Caco-2 (cell line): ENCODE data around the gene DCPS. TPM values are rescaled to one million over a fixed set of nuclear protein-coding genes. Genes with fewer than 3 reads are reported as not detected.
"Not testable (repeated sequence)": the region's sequence is repeated elsewhere in the genome, so short reads cannot be mapped to it uniquely, and the experiment has no call there.

ENCODE experiments used
- BruUV-seq: library from RNA; stranded (reverse); fragments of 400-500 nt; replicated peaks from 2 replicates; lab custom pipeline; 2021; lab: Mats Ljungman, UMichigan
- CTCF ChIA-PET: fragments of 300-600 bp; sonication (Branson Sonifier 250); formaldehyde crosslinking; loops from one replicate; lab custom pipeline; 2022; ENCODE audit warnings: antibody characterized with exemption; lab: Charles Lee
- POLR2A ChIA-PET: fragments of 300-600 bp; sonication (Branson Sonifier 250); formaldehyde crosslinking; loops from one replicate; lab custom pipeline; 2022; ENCODE audit warnings: antibody characterized with exemption; lab: Charles Lee
- DNase-seq, 2 experiments: peaks; one replicate each; pipeline versions ENCODE4 v3.0.0 to v3.0.0-alpha.2; 2020 to 2022
- H3K27me3 ChIP-seq: replicated peaks from 2 replicates; pipeline ENCODE4 v1.6.0; 2011; ENCODE audit warnings: low read length; ENCODE audit not compliant: control insufficient read depth, insufficient read depth
- H3K36me3 ChIP-seq: 2 replicates; pipeline ENCODE4 v1.5.1; 2011; ENCODE audit warnings: low read length; ENCODE audit not compliant: control insufficient read depth, insufficient read depth
- H3K4me1 ChIP-seq: fragments of 250-450 bp; sonication (Bioruptor Pico); 2 replicates; pipeline ENCODE4 v1.5.1; 2020; ENCODE audit warnings: mild to moderate bottlenecking
- H3K4me3 ChIP-seq: 2 replicates; pipeline ENCODE4 v1.5.1; 2011; ENCODE audit warnings: low read depth, mild to moderate bottlenecking, control low read depth, low read length
- H3K9me3 ChIP-seq: fragments of 250-450 bp; sonication (Bioruptor Pico); 2 replicates; pipeline ENCODE4 v1.5.1; 2020; ENCODE audit warnings: mild to moderate bottlenecking, moderate library complexity
- H3K27ac Mint-ChIP-seq: one replicate; pipeline ENCODE4 v1.8.0; 2022; ENCODE audit warnings: mixed read lengths; ENCODE audit not compliant: unreplicated experiment
- H3K27me3 Mint-ChIP-seq: one replicate; pipeline ENCODE4 v1.8.0; 2022; ENCODE audit warnings: mixed read lengths; ENCODE audit not compliant: insufficient read depth, unreplicated experiment
- H3K36me3 Mint-ChIP-seq: one replicate; pipeline ENCODE4 v1.8.0; 2022; ENCODE audit warnings: mild to moderate bottlenecking, mixed read lengths; ENCODE audit not compliant: insufficient read depth, unreplicated experiment
- H3K4me1 Mint-ChIP-seq: one replicate; pipeline ENCODE4 v1.8.0; 2022; ENCODE audit warnings: low read depth, mixed read lengths; ENCODE audit not compliant: unreplicated experiment
- H3K4me3 Mint-ChIP-seq: one replicate; pipeline ENCODE4 v1.8.0; 2022; ENCODE audit warnings: mild to moderate bottlenecking, moderate library complexity, mixed read lengths; ENCODE audit not compliant: unreplicated experiment
- H3K9me3 Mint-ChIP-seq: one replicate; pipeline ENCODE4 v1.8.0; 2022; ENCODE audit warnings: mixed read lengths; ENCODE audit not compliant: unreplicated experiment
- intact Hi-C: fragments of 100-400 bp; cut with micrococcal nuclease; formaldehyde crosslinking; loops from one replicate; pipeline ENCODE4 v1.10.0; 2022; ENCODE audit not compliant: unreplicated experiment
- total RNA-seq: library from RNA; stranded (reverse); gene quantifications from 2 replicates; pipeline ENCODE4 v1.2.3, GENCODE V29; 2022
- TF ChIP-seq, protein P1 (sequence below), 2 experiments: fragments of 200-600 bp in 1 of 2; IDR thresholded peaks; 1 replicate in 1 of 2; 2 replicates in 1 of 2; pipeline versions ENCODE4 v1.5.1 to v1.8.0; 2011 to 2022; ENCODE audit warnings: antibody characterized with exemption in 1 of 2, control low read depth in 1 of 2, inconsistent platforms in 1 of 2, low read depth in 1 of 2, low read length in 1 of 2, mild to moderate bottlenecking in 1 of 2, moderate library complexity in 1 of 2; ENCODE audit not compliant: insufficient read depth in 1 of 2, severe bottlenecking in 1 of 2, unreplicated experiment in 1 of 2

DCPS gene
- total RNA-seq, 1 experiment from 2014 or later, result 40.4 TPM

DNA sequence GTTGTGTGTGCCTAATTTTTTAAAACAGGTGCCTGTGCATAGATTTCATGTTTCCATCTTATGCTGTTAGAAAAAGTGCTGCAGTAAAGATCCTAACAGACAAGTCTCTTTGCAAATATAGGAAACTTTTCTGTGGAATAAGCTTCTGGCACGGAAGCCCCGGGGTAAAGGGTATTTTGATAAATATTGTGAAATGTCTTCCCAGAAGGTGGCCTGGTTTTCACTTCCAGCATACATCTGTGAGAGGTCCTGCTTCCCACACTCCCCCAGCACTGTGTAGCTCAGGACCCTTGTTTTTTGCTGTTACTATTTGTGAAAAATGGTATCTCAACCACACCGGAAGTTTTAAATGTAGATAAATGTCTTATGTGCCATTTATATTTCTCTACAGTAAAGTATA, 66.2 kb downstream of the DCPS start:
- DNase-seq, result no peak
- Mint-ChIP-seq H3K27me3 (no peaks in the 10 kb centered on the region), H3K27ac (no peak overlapping the region), H3K4me1 (peaks cover 7% of the 10 kb centered on the region), H3K36me3 (peaks cover 10% of the 10 kb centered on the region), H3K9me3 (no peaks in the 10 kb centered on the region), H3K4me3 (no peak overlapping the region)
- BruUV-seq, result no TSS peak
- TF ChIP-seq, protein P1, sequence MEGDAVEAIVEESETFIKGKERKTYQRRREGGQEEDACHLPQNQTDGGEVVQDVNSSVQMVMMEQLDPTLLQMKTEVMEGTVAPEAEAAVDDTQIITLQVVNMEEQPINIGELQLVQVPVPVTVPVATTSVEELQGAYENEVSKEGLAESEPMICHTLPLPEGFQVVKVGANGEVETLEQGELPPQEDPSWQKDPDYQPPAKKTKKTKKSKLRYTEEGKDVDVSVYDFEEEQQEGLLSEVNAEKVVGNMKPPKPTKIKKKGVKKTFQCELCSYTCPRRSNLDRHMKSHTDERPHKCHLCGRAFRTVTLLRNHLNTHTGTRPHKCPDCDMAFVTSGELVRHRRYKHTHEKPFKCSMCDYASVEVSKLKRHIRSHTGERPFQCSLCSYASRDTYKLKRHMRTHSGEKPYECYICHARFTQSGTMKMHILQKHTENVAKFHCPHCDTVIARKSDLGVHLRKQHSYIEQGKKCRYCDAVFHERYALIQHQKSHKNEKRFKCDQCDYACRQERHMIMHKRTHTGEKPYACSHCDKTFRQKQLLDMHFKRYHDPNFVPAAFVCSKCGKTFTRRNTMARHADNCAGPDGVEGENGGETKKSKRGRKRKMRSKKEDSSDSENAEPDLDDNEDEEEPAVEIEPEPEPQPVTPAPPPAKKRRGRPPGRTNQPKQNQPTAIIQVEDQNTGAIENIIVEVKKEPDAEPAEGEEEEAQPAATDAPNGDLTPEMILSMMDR (IDR thresholded peaks at IDR 0.05; ENCODE audit: insufficient read depth in 1 of 2, low read depth in 1 of 2, low read length in 1 of 2, severe bottlenecking in 1 of 2, unreplicated experiment in 1 of 2), result no peak
- ChIA-PET CTCF (no interaction called here), POLR2A (interaction anchor here (0.6 kb wide), 1 partner anchor 42 kb away, joined by 3 read pairs; no protein-coding TSS in a partner anchor)
- Histone ChIP-seq H3K4me3 (no peak overlapping the region), H3K4me1 (peaks cover 8% of the 10 kb centered on the region; the same call in 1 of the 2 replicates), H3K27me3 (no peaks in the 10 kb centered on the region), H3K9me3 (no peaks in the 10 kb centered on the region), H3K36me3 (no peaks in the 10 kb centered on the region)
- intact Hi-C loops, result no loop called here

DNA sequence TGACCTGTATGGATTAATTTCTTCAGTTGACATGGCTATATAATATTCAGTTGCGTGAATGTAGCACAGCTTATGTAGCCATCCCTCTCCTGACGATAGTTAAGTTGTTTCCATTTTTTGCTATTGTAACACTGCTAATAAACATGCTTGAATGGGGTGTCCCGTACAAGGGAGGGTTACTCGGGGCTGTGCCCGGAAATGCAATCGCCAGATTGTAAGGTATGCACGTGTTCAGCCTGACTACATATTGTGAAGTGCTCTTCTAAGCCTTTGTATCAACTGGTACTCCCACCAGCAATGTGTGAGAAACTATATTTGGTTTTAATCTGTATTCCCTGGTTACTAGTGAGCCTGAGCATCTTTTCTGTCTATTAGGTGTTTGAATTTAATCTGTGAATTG, 67.7 kb downstream of the DCPS start:
- Histone ChIP-seq H3K36me3 (no peaks in the 10 kb centered on the region), H3K9me3 (no peaks in the 10 kb centered on the region), H3K4me3 (no peak overlapping the region), H3K4me1 (no peaks in the 10 kb centered on the region), H3K27me3 (no peaks in the 10 kb centered on the region)
- intact Hi-C loops, result no loop called here
- H3K27ac Mint-ChIP-seq, result no peak overlapping the region
- BruUV-seq, result no TSS peak
- peaks cover 4% of the 10 kb centered on the region for H3K36me3 Mint-ChIP-seq
- no peak for DNase-seq
- ChIA-PET POLR2A (no interaction called here), CTCF (no interaction called here)
- TF ChIP-seq, protein P1 (IDR thresholded peaks at IDR 0.05; ENCODE audit: insufficient read depth in 1 of 2, low read depth in 1 of 2, low read length in 1 of 2, severe bottlenecking in 1 of 2, unreplicated experiment in 1 of 2), result no peak
- H3K4me3 Mint-ChIP-seq, result no peak overlapping the region
- no peaks in the 10 kb centered on the region for H3K9me3 Mint-ChIP-seq
- H3K4me1 Mint-ChIP-seq, result peaks cover 7% of the 10 kb centered on the region
- no peaks in the 10 kb centered on the region for H3K27me3 Mint-ChIP-seq

DNA sequence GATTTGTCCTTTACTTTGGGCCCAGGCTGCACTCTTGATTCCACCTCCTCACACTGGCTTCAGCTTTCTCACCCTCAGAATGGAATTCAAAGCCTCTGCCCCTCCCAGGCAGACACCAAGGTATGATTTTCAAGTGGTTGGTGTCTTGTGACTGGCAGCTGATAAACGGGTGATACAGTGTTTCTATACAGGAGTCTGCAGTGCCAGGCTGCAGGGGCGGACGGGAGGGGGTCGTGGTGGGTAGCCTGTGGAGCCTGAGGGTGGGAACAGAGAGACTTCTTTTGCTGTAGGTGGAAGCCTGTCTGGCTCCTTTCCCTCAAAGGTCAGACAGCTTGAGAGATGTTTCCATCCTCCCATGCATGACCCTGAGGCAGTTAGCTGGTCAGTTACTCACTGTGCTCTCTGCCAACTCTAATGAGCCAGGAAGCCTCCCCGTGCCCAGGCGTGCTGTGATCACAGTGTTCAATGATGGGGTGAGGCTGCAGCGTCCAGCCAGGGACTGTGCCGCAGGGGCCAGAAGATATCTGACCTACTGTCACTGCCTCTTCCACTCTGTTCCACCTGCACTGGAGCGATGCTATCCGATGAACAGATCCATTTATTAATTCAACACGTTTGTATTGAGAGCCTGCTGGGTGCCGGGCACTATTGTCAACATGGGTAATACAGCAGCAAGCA, 69.7 kb downstream of the DCPS start:
- H3K4me3 Mint-ChIP-seq, H3K36me3 ChIP-seq, intact Hi-C loops, DNase-seq, H3K36me3 Mint-ChIP-seq, H3K9me3 Mint-ChIP-seq, H3K9me3 ChIP-seq, H3K4me3 ChIP-seq, H3K4me1 Mint-ChIP-seq, H3K27me3 ChIP-seq, BruUV-seq, H3K27me3 Mint-ChIP-seq, POLR2A ChIA-PET, H3K4me1 ChIP-seq: not testable (repeated sequence)
- H3K27ac Mint-ChIP-seq, result peak overlapping the region; percentile 29
- CTCF ChIA-PET, result interaction anchor here (0.7 to 1.0 kb wide), 2 partner anchors 19 to 63 kb away, joined by 3 to 7 read pairs; no protein-coding TSS in a partner anchor

DNA sequence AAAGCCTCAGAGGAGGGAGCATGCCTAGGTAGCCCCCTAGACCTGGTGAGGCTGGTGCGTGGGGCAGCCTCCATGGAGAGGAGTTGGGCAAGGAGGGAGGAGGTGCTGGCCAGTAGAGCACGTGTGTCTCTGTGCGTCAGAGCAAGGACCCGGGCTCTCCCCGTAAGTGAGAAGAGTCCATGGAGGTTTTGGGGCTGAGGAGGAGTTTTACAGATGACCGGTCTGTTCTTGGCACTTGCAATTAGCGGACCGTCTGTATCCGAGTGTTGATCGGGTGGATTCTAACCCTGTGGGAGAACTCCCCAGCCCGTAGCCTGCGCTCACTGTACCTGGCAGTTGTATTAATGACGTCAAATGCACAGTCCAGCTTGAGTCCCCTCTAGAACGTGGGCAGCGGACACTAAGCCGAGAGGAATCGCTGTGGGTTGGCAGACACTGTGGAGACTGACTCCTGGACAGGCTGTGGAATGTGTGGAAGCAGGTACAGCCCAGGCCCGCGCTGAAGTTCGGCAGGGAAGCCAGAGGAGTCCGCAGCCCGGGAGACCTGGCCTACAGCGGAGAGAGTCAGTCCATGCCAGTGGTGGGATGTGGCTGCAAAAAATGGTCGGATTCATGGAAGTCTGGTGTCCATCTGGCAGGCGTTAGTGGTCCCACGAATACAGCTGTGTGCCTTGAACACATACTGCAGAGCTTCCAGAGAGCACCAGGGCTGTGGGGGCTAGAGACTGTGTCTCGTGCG, 70.9 kb downstream of the DCPS start:
- H3K4me1 ChIP-seq, intact Hi-C loops, BruUV-seq, H3K27ac Mint-ChIP-seq, DNase-seq, H3K4me3 ChIP-seq, H3K36me3 ChIP-seq, POLR2A ChIA-PET, H3K9me3 ChIP-seq, H3K36me3 Mint-ChIP-seq, H3K9me3 Mint-ChIP-seq, H3K27me3 ChIP-seq, H3K4me1 Mint-ChIP-seq, H3K27me3 Mint-ChIP-seq, H3K4me3 Mint-ChIP-seq: not testable (repeated sequence)
- CTCF ChIA-PET, result interaction anchor here (0.6 kb wide), 2 partner anchors 16 to 91 kb away, joined by 3 to 4 read pairs; no protein-coding TSS in a partner anchor
